Activated T-cell treated with anti-CD3 and anti-CD28 coated beads, Interleukin-2, amount 50 U/mL, for 24 hours (primary cell): ENCODE results near the gene EVA1A.

Experiments
- DNase-seq: peaks from one replicate; pipeline ENCODE4 v3.0.0-alpha.2; 2020
- H3K27ac Mint-ChIP-seq: 2 replicates; pipeline ENCODE4 v1.8.0; 2020; ENCODE audit warnings: mild to moderate bottlenecking, mixed read lengths
- H3K27me3 Mint-ChIP-seq: 2 replicates; pipeline ENCODE4 v1.8.0; 2020; ENCODE audit warnings: mixed read lengths
- H3K36me3 Mint-ChIP-seq: 2 replicates; pipeline ENCODE4 v1.8.0; 2020; ENCODE audit warnings: low read depth, mixed read lengths
- H3K4me1 Mint-ChIP-seq: 2 replicates; pipeline ENCODE4 v1.8.0; 2020; ENCODE audit warnings: low read depth, mixed read lengths
- H3K4me3 Mint-ChIP-seq: 2 replicates; pipeline ENCODE4 v1.8.0; 2020; ENCODE audit warnings: mild to moderate bottlenecking, moderate library complexity, mixed read lengths
- H3K9me3 Mint-ChIP-seq: 2 replicates; pipeline ENCODE4 v1.8.0; 2020; ENCODE audit warnings: mixed read lengths

The EVA1A gene

GRCh38 chr2:75545922-75546321, 14.8 kb downstream of the EVA1A start:
- Mint-ChIP-seq H3K27ac (no peak overlapping the region), H3K27me3 (peaks cover 8% of the 10 kb centered on the region), H3K36me3 (no peaks in the 10 kb centered on the region), H3K4me1 (no peaks in the 10 kb centered on the region), H3K4me3 (no peak overlapping the region), H3K9me3 (no peaks in the 10 kb centered on the region)
- no peak for DNase-seq

- H3K4me1 Mint-ChIP-seq, result no peaks in the 10 kb centered on the region
- H3K36me3 Mint-ChIP-seq, result no peaks in the 10 kb centered on the region
- no peak overlapping the region for H3K27ac Mint-ChIP-seq
- H3K27me3 Mint-ChIP-seq, result peaks cover 8% of the 10 kb centered on the region
- no peak overlapping the region for H3K4me3 Mint-ChIP-seq
- DNase-seq, result no peak
- H3K9me3 Mint-ChIP-seq, result no peaks in the 10 kb centered on the region
Measured at GRCh38 chr2:75545387-75545786, 15.4 kb downstream of the EVA1A start.

GRCh38 chr2:75543446-75543845, 17.3 kb downstream of the EVA1A start:
- Mint-ChIP-seq H3K4me3 (no peak overlapping the region), H3K27me3 (peaks cover 4% of the 10 kb centered on the region), H3K36me3 (no peaks in the 10 kb centered on the region), H3K9me3 (no peaks in the 10 kb centered on the region), H3K4me1 (no peaks in the 10 kb centered on the region), H3K27ac (no peak overlapping the region)
- no peak for DNase-seq

- no peak overlapping the region for H3K27ac Mint-ChIP-seq
Measured at GRCh38 chr2:75541430-75541829, 19.3 kb downstream of the EVA1A start.

DNA sequence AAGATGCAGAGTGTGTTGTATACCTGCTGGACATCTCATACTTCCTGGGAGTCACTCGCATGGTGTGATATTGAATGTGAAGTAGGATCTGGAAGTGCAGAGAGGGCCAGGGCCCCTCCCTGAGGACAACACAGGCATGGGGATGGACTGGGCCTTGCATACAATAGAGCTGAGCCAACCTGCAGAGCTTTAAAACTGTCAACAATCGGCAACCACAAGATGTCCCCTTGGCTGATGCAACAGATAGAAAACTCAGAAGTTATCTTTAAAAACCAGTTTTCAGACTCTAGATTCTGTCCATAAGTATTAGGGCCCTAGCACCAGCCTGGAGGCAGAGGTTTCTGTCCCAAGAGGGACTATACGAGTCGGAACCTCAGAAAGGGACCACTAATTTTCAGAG, 19.7 kb downstream of the EVA1A start:
- no peaks in the 10 kb centered on the region for H3K36me3 Mint-ChIP-seq
- no peak for DNase-seq
- H3K9me3 Mint-ChIP-seq, result no peaks in the 10 kb centered on the region
- H3K27me3 Mint-ChIP-seq, result peaks cover 8% of the 10 kb centered on the region
- no peak overlapping the region for H3K27ac Mint-ChIP-seq
- H3K4me1 Mint-ChIP-seq, result no peaks in the 10 kb centered on the region
- no peak overlapping the region for H3K4me3 Mint-ChIP-seq

More at GRCh38 chr2:75541430-75541829, 19.3 kb downstream of the EVA1A start:
- DNase-seq, result no peak
- Mint-ChIP-seq H3K27me3 (peaks cover 8% of the 10 kb centered on the region), H3K4me3 (no peak overlapping the region), H3K9me3 (no peaks in the 10 kb centered on the region), H3K4me1 (no peaks in the 10 kb centered on the region), H3K36me3 (no peaks in the 10 kb centered on the region)

GRCh38 chr2:75539955-75540716, 20.6 kb downstream of the EVA1A start:
- no peak for DNase-seq
- no peak overlapping the region for H3K27ac Mint-ChIP-seq
- no peaks in the 10 kb centered on the region for H3K4me1 Mint-ChIP-seq
- H3K36me3 Mint-ChIP-seq, result no peaks in the 10 kb centered on the region
- H3K4me3 Mint-ChIP-seq, result no peak overlapping the region
- H3K27me3 Mint-ChIP-seq, result peaks cover 12% of the 10 kb centered on the region
- peaks cover 3% of the 10 kb centered on the region for H3K9me3 Mint-ChIP-seq

DNA sequence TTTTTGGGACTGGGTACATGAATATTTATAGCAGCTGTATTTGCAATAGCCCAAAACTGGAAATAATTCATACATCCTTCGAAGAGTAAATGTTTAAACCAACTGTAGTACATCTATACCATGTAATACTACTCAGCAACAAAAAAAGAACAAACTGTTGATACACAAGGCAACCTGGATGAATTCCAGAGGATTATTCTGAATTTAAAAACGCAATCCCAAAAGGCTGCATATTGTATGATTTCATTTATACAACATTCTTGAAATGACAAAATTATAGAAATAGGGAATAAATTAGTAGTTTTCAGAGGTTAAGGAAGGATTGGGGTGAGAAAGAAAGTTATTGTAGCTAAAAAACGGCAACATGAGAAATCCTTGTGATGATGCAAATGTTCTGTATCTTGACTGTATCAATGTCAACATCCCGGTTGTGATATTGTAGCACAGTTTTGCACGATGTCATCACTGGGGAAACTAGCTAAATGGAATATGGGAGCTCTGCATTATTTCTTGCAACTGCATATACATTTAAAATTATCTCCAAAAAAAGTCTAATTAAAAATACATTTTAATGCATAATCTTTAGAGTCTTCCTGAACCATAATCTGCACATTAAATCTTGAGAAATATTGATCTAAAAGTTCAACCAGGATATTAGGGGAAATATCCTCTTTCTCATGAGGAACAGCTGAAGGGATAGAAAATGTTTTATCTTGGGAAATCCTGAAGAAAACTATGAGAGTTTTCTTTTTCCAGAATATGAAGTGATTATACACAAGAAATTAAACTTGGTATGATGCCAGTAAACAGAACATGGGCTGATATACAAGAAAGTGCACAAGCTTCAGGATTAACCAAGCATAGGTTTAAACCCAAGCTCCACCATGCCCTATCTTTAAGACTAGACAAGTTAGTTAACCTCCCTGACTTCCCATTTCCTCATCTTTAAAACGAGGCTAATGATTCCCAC, 21.9 kb downstream of the EVA1A start:
- H3K27me3 Mint-ChIP-seq, result peaks cover 12% of the 10 kb centered on the region
- no peaks in the 10 kb centered on the region for H3K36me3 Mint-ChIP-seq
- no peaks in the 10 kb centered on the region for H3K4me1 Mint-ChIP-seq
- H3K4me3 Mint-ChIP-seq, result no peak overlapping the region
- no peak for DNase-seq
- peaks cover 3% of the 10 kb centered on the region for H3K9me3 Mint-ChIP-seq
- no peak overlapping the region for H3K27ac Mint-ChIP-seq

- H3K4me1 Mint-ChIP-seq, result no peaks in the 10 kb centered on the region
- H3K9me3 Mint-ChIP-seq, result peaks cover 3% of the 10 kb centered on the region
- H3K4me3 Mint-ChIP-seq, result no peak overlapping the region
- DNase-seq, result no peak
- peaks cover 12% of the 10 kb centered on the region for H3K27me3 Mint-ChIP-seq
- H3K36me3 Mint-ChIP-seq, result no peaks in the 10 kb centered on the region
- no peak overlapping the region for H3K27ac Mint-ChIP-seq
Measured at GRCh38 chr2:75537658-75538057, 23.1 kb downstream of the EVA1A start.

- DNase-seq, result no peak
- H3K36me3 Mint-ChIP-seq, result no peaks in the 10 kb centered on the region
- no peak overlapping the region for H3K4me3 Mint-ChIP-seq
- H3K4me1 Mint-ChIP-seq, result no peaks in the 10 kb centered on the region
- no peak overlapping the region for H3K27ac Mint-ChIP-seq
- H3K9me3 Mint-ChIP-seq, result peaks cover 3% of the 10 kb centered on the region
- H3K27me3 Mint-ChIP-seq, result peaks cover 30% of the 10 kb centered on the region
Measured at GRCh38 chr2:75533135-75533534, 27.6 kb downstream of the EVA1A start.

- Mint-ChIP-seq H3K4me3 (no peak overlapping the region), H3K27me3 (peaks cover 33% of the 10 kb centered on the region), H3K36me3 (no peaks in the 10 kb centered on the region), H3K9me3 (peaks cover 3% of the 10 kb centered on the region), H3K27ac (no peak overlapping the region), H3K4me1 (no peaks in the 10 kb centered on the region)
- no peak for DNase-seq
Measured at GRCh38 chr2:75532488-75532887, 28.3 kb downstream of the EVA1A start.

DNA sequence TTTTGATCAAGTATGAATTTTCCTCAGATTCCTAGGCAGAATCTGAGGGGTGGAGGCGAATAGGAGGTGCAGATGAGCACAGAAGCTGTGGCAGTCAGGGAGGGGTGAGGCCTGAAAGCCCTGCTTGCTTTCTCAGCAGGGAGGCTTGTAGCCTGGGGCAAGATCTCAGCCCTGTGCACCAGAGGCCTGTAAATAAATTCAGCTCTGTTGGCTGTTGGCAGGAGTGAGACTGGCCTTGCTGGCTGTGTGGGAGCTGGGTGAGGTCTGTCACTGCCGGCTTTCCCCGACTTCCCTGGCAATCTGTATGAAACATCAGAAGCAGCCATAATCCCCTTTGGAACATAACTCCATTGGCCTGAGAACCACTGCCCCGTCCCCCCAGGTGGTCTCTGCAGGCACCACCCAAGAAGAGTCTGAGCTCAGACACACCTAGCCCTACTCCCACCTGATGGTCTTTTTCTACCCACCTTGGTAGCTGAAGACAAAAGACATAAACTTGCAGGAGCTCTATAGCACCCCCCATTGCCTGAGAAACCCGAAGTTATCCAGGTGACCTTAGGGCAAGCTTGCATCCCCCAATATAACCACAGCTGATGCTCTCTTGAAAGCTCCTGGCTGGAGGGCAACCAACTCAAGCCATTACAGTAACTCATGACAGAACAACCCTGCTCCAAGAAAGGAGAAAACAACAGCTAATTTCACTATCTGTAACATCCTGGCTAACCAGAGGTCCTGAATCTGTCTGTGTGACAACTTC, 32.3 kb downstream of the EVA1A start:
- Mint-ChIP-seq H3K9me3 (no peaks in the 10 kb centered on the region), H3K36me3 (no peaks in the 10 kb centered on the region), H3K4me1 (peaks cover 5% of the 10 kb centered on the region), H3K27ac (no peak overlapping the region), H3K27me3 (peaks cover 40% of the 10 kb centered on the region), H3K4me3 (no peak overlapping the region)
- DNase-seq, result no peak

GRCh38 chr2:75527676-75528075, 33.1 kb downstream of the EVA1A start:
- H3K27ac Mint-ChIP-seq, result no peak overlapping the region
- H3K4me1 Mint-ChIP-seq, result peaks cover 5% of the 10 kb centered on the region
- H3K9me3 Mint-ChIP-seq, result no peaks in the 10 kb centered on the region
- H3K4me3 Mint-ChIP-seq, result no peak overlapping the region
- peaks cover 44% of the 10 kb centered on the region for H3K27me3 Mint-ChIP-seq
- DNase-seq, result no peak
- H3K36me3 Mint-ChIP-seq, result no peaks in the 10 kb centered on the region

DNA sequence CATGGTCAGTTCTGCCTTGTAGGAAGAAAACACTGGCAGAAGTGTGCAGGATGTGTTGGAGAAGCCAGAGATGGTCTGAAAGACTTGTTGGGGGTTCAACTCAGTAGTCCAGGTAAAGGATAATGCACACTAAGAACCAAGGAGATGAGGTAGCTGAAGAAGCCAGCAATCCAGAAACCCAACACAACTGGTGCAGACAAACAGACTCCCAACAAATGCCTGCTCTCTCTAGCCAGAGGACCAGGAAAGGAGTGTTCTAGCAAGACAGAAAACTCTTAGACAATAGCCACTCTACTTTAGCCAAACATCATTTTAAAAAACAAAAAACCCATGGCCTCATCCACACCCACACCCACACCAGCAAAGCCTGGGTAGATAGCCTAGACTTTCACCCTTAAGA, 33.9 kb downstream of the EVA1A start:
- Mint-ChIP-seq H3K27ac (no peak overlapping the region), H3K4me1 (peaks cover 5% of the 10 kb centered on the region), H3K9me3 (no peaks in the 10 kb centered on the region), H3K4me3 (no peak overlapping the region), H3K36me3 (no peaks in the 10 kb centered on the region), H3K27me3 (peaks cover 41% of the 10 kb centered on the region)
- DNase-seq, result no peak

- Mint-ChIP-seq H3K27ac (no peak overlapping the region), H3K27me3 (peaks cover 40% of the 10 kb centered on the region), H3K4me1 (peaks cover 5% of the 10 kb centered on the region), H3K36me3 (no peaks in the 10 kb centered on the region), H3K4me3 (no peak overlapping the region), H3K9me3 (no peaks in the 10 kb centered on the region)
- no peak for DNase-seq
Measured at GRCh38 chr2:75525434-75526310, 35.1 kb downstream of the EVA1A start.
